GM18499 (cell line): ENCODE measurements around the gene PRSS38.

ENCODE experiments used
- ATAC-seq: cut with Tn5 transposase; IDR thresholded peaks from one replicate; pipeline ENCODE4 v1.9.1; 2021; ENCODE audit warnings: moderate number of reproducible peaks; ENCODE audit not compliant: insufficient read depth, unreplicated experiment

The PRSS38 gene

GRCh38 chr1:227883641-227884301 is 68.3 kb downstream of the PRSS38 start:
- ATAC-seq = no peak

- ATAC-seq = no peak
These were observed 69.1 kb downstream of the PRSS38 start for GRCh38 chr1:227884370-227885134.

- no peak for ATAC-seq
These were observed 69.7 kb downstream of the PRSS38 start for GRCh38 chr1:227885135-227885647.

GRCh38 chr1:227885648-227886502 is 70.4 kb downstream of the PRSS38 start:
- ATAC-seq = no peak

GRCh38 chr1:227886503-227886961 is 71.1 kb downstream of the PRSS38 start:
- no peak for ATAC-seq

- ATAC-seq = no peak
These were observed 71.7 kb downstream of the PRSS38 start for GRCh38 chr1:227886993-227887696.

GRCh38 chr1:227887697-227888403 is 72.4 kb downstream of the PRSS38 start:
- ATAC-seq = no peak

GRCh38 chr1:227888404-227889046 is 73.0 kb downstream of the PRSS38 start:
- ATAC-seq = no peak

- ATAC-seq = no peak
These were observed 73.8 kb downstream of the PRSS38 start for GRCh38 chr1:227889047-227889862.

GRCh38 chr1:227889863-227890405 is 74.5 kb downstream of the PRSS38 start:
- no peak for ATAC-seq

GRCh38 chr1:227890451-227891222 is 75.2 kb downstream of the PRSS38 start:
- no peak for ATAC-seq

- ATAC-seq = no peak
These were observed 75.9 kb downstream of the PRSS38 start for GRCh38 chr1:227891223-227891954.

- no peak for ATAC-seq
These were observed 76.5 kb downstream of the PRSS38 start for GRCh38 chr1:227891955-227892488.

- ATAC-seq = no peak
These were observed 77.2 kb downstream of the PRSS38 start for GRCh38 chr1:227892489-227893299.

GRCh38 chr1:227893300-227893948 is 77.9 kb downstream of the PRSS38 start:
- ATAC-seq = no peak
